ENCODE results near the gene DCTN4. TPM values are rescaled to one million over a fixed set of nuclear protein-coding genes. Genes with fewer than 3 reads are reported as not detected.

Gene DCTN4
- total and polyA plus RNA-seq, 5 donors from 2014 or later, result 7.7 to 85.8 (median 10.2) TPM

- H3K4me1 ChIP-seq (ENCODE audit: control insufficient read depth, insufficient read depth, low read length, poor library complexity, severe bottlenecking), result peaks cover 6% of the 10 kb centered on the region
- no peak overlapping the region for H3K27ac ChIP-seq (ENCODE audit: insufficient read depth, low read length, poor library complexity, severe bottlenecking)
- Mint-ChIP-seq H3K9me3 (peaks cover 0 to 8% (median 3%) of the 10 kb centered on the region in 7 donors), H3K4me1 (peaks cover 26 to 45% (median 28%) of the 10 kb centered on the region in 4 donors), H3K4me3 (no peak overlapping the region), H3K27me3 (no peaks in the 10 kb centered on the region), H3K27ac (peak overlapping the region in 2 of 3 donors; percentile 32 to 47), H3K36me3 (peaks cover 77% of the 10 kb centered on the region)
- no peak overlapping the region for H3K4me3 ChIP-seq (ENCODE audit: low read depth, low read length)
- ATAC-seq (ENCODE audit: low read depth in 2 of 2) (no peak), DNase-seq (peak in 1 of 3 donors; percentile 27)
- peaks cover 49% of the 10 kb centered on the region for H3K36me3 ChIP-seq (ENCODE audit: control insufficient read depth, insufficient read depth, low read length)
- H3K9me3 ChIP-seq (ENCODE audit: control insufficient read depth in 2 of 2, low read length in 2 of 2), result no peaks in the 10 kb centered on the region
- H3K27me3 ChIP-seq (ENCODE audit: control insufficient read depth, insufficient read depth, low read length), result no peaks in the 10 kb centered on the region
Observed at GRCh38 chr5:150734579-150735384, 24.0 kb downstream of the DCTN4 start.

GRCh38 chr5:150731669-150732242 lies 27.1 kb downstream of the DCTN4 start:
- DNase-seq (no peak), ATAC-seq (ENCODE audit: low read depth in 2 of 2) (no peak)
- H3K27me3 Mint-ChIP-seq, result no peaks in the 10 kb centered on the region
- Histone ChIP-seq H3K9me3 (ENCODE audit: control insufficient read depth in 2 of 2, low read length in 2 of 2) (no peaks in the 10 kb centered on the region), H3K27ac (ENCODE audit: insufficient read depth, low read length, poor library complexity, severe bottlenecking) (no peak overlapping the region), H3K4me3 (ENCODE audit: low read depth, low read length) (no peak overlapping the region), H3K4me1 (ENCODE audit: control insufficient read depth, insufficient read depth, low read length, poor library complexity, severe bottlenecking) (no peaks in the 10 kb centered on the region), H3K36me3 (ENCODE audit: control insufficient read depth, insufficient read depth, low read length) (peaks cover 68% of the 10 kb centered on the region), H3K27me3 (ENCODE audit: control insufficient read depth, insufficient read depth, low read length) (no peaks in the 10 kb centered on the region)
- peaks cover 0 to 6% (median 1%) of the 10 kb centered on the region in 7 donors for H3K9me3 Mint-ChIP-seq
- peaks cover 2 to 15% (median 7%) of the 10 kb centered on the region in 4 donors for H3K4me1 Mint-ChIP-seq
- no peak overlapping the region for H3K27ac Mint-ChIP-seq
- H3K4me3 Mint-ChIP-seq, result no peak overlapping the region
- peaks cover 69% of the 10 kb centered on the region for H3K36me3 Mint-ChIP-seq

GRCh38 chr5:150729859-150730258 lies 29.0 kb downstream of the DCTN4 start:
- H3K9me3 Mint-ChIP-seq, result peaks cover 0 to 1% (median 0%) of the 10 kb centered on the region in 7 donors
- no peak overlapping the region for H3K4me3 Mint-ChIP-seq
- peaks cover 54% of the 10 kb centered on the region for H3K36me3 Mint-ChIP-seq
- Histone ChIP-seq H3K27me3 (ENCODE audit: control insufficient read depth, insufficient read depth, low read length) (no peaks in the 10 kb centered on the region), H3K4me3 (ENCODE audit: low read depth, low read length) (no peak overlapping the region), H3K4me1 (ENCODE audit: control insufficient read depth, insufficient read depth, low read length, poor library complexity, severe bottlenecking) (no peaks in the 10 kb centered on the region), H3K27ac (ENCODE audit: insufficient read depth, low read length, poor library complexity, severe bottlenecking) (no peak overlapping the region), H3K9me3 (ENCODE audit: control insufficient read depth in 2 of 2, low read length in 2 of 2) (no peaks in the 10 kb centered on the region), H3K36me3 (ENCODE audit: control insufficient read depth, insufficient read depth, low read length) (peaks cover 75% of the 10 kb centered on the region)
- H3K27me3 Mint-ChIP-seq, result no peaks in the 10 kb centered on the region
- ATAC-seq (ENCODE audit: low read depth in 2 of 2) (no peak), DNase-seq (no peak)
- peaks cover 0 to 9% (median 3%) of the 10 kb centered on the region in 4 donors for H3K4me1 Mint-ChIP-seq
- H3K27ac Mint-ChIP-seq, result no peak overlapping the region

GRCh38 chr5:150723845-150724244 lies 35.0 kb downstream of the DCTN4 start:
- Mint-ChIP-seq H3K36me3 (peaks cover 48% of the 10 kb centered on the region), H3K9me3 (peaks cover 0 to 1% (median 0%) of the 10 kb centered on the region in 7 donors), H3K4me1 (peaks cover 0 to 4% (median 0%) of the 10 kb centered on the region in 4 donors), H3K27ac (no peak overlapping the region), H3K27me3 (no peaks in the 10 kb centered on the region), H3K4me3 (peak overlapping the region in 1 of 4 donors; percentile 15)
- no peak for ATAC-seq (ENCODE audit: low read depth in 2 of 2)
- Histone ChIP-seq H3K36me3 (ENCODE audit: control insufficient read depth, insufficient read depth, low read length) (peaks cover 84% of the 10 kb centered on the region), H3K27me3 (ENCODE audit: control insufficient read depth, insufficient read depth, low read length) (no peaks in the 10 kb centered on the region), H3K4me3 (ENCODE audit: low read depth, low read length) (no peak overlapping the region), H3K9me3 (ENCODE audit: control insufficient read depth in 2 of 2, low read length in 2 of 2) (no peaks in the 10 kb centered on the region), H3K4me1 (ENCODE audit: control insufficient read depth, insufficient read depth, low read length, poor library complexity, severe bottlenecking) (no peaks in the 10 kb centered on the region), H3K27ac (ENCODE audit: insufficient read depth, low read length, poor library complexity, severe bottlenecking) (no peak overlapping the region)
- no peak for DNase-seq

- no peaks in the 10 kb centered on the region for H3K4me1 ChIP-seq (ENCODE audit: control insufficient read depth, insufficient read depth, low read length, poor library complexity, severe bottlenecking)
- H3K27me3 Mint-ChIP-seq, result no peaks in the 10 kb centered on the region
- peaks cover 64% of the 10 kb centered on the region for H3K36me3 ChIP-seq (ENCODE audit: control insufficient read depth, insufficient read depth, low read length)
- no peaks in the 10 kb centered on the region for H3K27me3 ChIP-seq (ENCODE audit: control insufficient read depth, insufficient read depth, low read length)
- H3K4me3 Mint-ChIP-seq, result no peak overlapping the region
- ATAC-seq (ENCODE audit: low read depth in 2 of 2) (no peak), DNase-seq (peak in 1 of 3 donors; percentile 6)
- H3K9me3 Mint-ChIP-seq, result no peaks in the 10 kb centered on the region
- H3K4me1 Mint-ChIP-seq, result no peaks in the 10 kb centered on the region
- no peak overlapping the region for H3K4me3 ChIP-seq (ENCODE audit: low read depth, low read length)
- no peak overlapping the region for H3K27ac Mint-ChIP-seq
- peaks cover 39% of the 10 kb centered on the region for H3K36me3 Mint-ChIP-seq
- no peak overlapping the region for H3K27ac ChIP-seq (ENCODE audit: insufficient read depth, low read length, poor library complexity, severe bottlenecking)
- H3K9me3 ChIP-seq (ENCODE audit: control insufficient read depth in 2 of 2, low read length in 2 of 2), result no peaks in the 10 kb centered on the region
Observed at GRCh38 chr5:150710165-150710564, 48.7 kb downstream of the DCTN4 start.

- H3K4me1 ChIP-seq (ENCODE audit: control insufficient read depth, insufficient read depth, low read length, poor library complexity, severe bottlenecking), result peaks cover under 1% of the 10 kb centered on the region
- Mint-ChIP-seq H3K36me3 (peaks cover 38% of the 10 kb centered on the region), H3K27ac (no peak overlapping the region), H3K4me1 (peaks cover 0 to 3% (median 1%) of the 10 kb centered on the region in 4 donors), H3K4me3 (peak overlapping the region in 1 of 4 donors; percentile 22), H3K27me3 (no peaks in the 10 kb centered on the region), H3K9me3 (no peaks in the 10 kb centered on the region)
- peaks cover 34% of the 10 kb centered on the region for H3K36me3 ChIP-seq (ENCODE audit: control insufficient read depth, insufficient read depth, low read length)
- H3K27ac ChIP-seq (ENCODE audit: insufficient read depth, low read length, poor library complexity, severe bottlenecking), result no peak overlapping the region
- H3K27me3 ChIP-seq (ENCODE audit: control insufficient read depth, insufficient read depth, low read length), result no peaks in the 10 kb centered on the region
- no peak overlapping the region for H3K4me3 ChIP-seq (ENCODE audit: low read depth, low read length)
- DNase-seq, result no peak
- no peak for ATAC-seq (ENCODE audit: low read depth in 2 of 2)
- no peaks in the 10 kb centered on the region for H3K9me3 ChIP-seq (ENCODE audit: control insufficient read depth in 2 of 2, low read length in 2 of 2)
Observed at GRCh38 chr5:150706776-150707390, 51.9 kb downstream of the DCTN4 start.

GRCh38 chr5:150703762-150704161 lies 55.1 kb downstream of the DCTN4 start:
- peak in 1 of 3 donors; percentile 7 for DNase-seq
- Histone ChIP-seq H3K4me1 (ENCODE audit: control insufficient read depth, insufficient read depth, low read length, poor library complexity, severe bottlenecking) (peaks cover 22% of the 10 kb centered on the region), H3K4me3 (ENCODE audit: low read depth, low read length) (no peak overlapping the region), H3K9me3 (ENCODE audit: control insufficient read depth in 2 of 2, low read length in 2 of 2) (no peaks in the 10 kb centered on the region), H3K27me3 (ENCODE audit: control insufficient read depth, insufficient read depth, low read length) (no peaks in the 10 kb centered on the region), H3K36me3 (ENCODE audit: control insufficient read depth, insufficient read depth, low read length) (peaks cover 6% of the 10 kb centered on the region), H3K27ac (ENCODE audit: insufficient read depth, low read length, poor library complexity, severe bottlenecking) (no peak overlapping the region)
- Mint-ChIP-seq H3K36me3 (peaks cover 17% of the 10 kb centered on the region), H3K27me3 (no peaks in the 10 kb centered on the region), H3K27ac (no peak overlapping the region), H3K4me1 (peaks cover 0 to 5% (median 1%) of the 10 kb centered on the region in 4 donors), H3K4me3 (peak overlapping the region in 2 of 4 donors; percentile 12 to 29), H3K9me3 (no peaks in the 10 kb centered on the region)
- ATAC-seq (ENCODE audit: low read depth in 2 of 2), result no peak

Measured in CD4-positive, CD25-positive, alpha-beta regulatory T cell (primary cell).